ENCODE data around the gene DCDC1. TPM values are rescaled to one million over a fixed set of nuclear protein-coding genes. Genes with fewer than 3 reads are reported as not detected.

DCDC1 gene
- total RNA-seq, 1 experiment from 2014 or later, result 1.5 TPM

DNA sequence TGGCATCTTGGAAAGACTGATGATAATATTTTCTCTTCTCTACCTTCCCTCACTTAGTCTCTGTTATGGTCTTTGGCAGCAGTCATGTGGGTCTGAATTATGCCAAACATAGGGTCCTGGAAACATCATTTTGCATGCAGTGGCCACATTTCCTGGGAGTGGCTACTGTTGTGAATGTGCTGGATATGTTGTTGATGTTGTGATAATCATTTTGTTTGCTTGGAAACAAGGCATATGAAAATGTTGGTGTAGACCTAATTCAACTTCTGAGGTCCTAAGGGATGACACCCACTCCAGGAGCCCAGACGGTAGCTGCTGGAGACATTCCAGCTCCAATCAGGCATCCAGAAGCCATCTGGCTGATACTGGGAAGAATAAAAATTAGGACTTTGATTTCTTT lies 109.7 kb downstream of the DCDC1 start:
- no peaks in the 10 kb centered on the region for H3K9me3 ChIP-seq (ENCODE audit: control insufficient read depth in 1 of 2, insufficient read depth in 1 of 2, low read depth in 1 of 2, low read length in 2 of 2)
- TF ChIP-seq, protein P1, sequence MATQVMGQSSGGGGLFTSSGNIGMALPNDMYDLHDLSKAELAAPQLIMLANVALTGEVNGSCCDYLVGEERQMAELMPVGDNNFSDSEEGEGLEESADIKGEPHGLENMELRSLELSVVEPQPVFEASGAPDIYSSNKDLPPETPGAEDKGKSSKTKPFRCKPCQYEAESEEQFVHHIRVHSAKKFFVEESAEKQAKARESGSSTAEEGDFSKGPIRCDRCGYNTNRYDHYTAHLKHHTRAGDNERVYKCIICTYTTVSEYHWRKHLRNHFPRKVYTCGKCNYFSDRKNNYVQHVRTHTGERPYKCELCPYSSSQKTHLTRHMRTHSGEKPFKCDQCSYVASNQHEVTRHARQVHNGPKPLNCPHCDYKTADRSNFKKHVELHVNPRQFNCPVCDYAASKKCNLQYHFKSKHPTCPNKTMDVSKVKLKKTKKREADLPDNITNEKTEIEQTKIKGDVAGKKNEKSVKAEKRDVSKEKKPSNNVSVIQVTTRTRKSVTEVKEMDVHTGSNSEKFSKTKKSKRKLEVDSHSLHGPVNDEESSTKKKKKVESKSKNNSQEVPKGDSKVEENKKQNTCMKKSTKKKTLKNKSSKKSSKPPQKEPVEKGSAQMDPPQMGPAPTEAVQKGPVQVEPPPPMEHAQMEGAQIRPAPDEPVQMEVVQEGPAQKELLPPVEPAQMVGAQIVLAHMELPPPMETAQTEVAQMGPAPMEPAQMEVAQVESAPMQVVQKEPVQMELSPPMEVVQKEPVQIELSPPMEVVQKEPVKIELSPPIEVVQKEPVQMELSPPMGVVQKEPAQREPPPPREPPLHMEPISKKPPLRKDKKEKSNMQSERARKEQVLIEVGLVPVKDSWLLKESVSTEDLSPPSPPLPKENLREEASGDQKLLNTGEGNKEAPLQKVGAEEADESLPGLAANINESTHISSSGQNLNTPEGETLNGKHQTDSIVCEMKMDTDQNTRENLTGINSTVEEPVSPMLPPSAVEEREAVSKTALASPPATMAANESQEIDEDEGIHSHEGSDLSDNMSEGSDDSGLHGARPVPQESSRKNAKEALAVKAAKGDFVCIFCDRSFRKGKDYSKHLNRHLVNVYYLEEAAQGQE (IDR thresholded peaks at IDR 0.05; ENCODE audit: low read depth), result no peak
- TF ChIP-seq EZH2 (IDR thresholded peaks at IDR 0.05) (no peak), SIN3A (IDR thresholded peaks at IDR 0.05; ENCODE audit: low read depth) (no peak), POLR2AphosphoS5 (IDR thresholded peaks at IDR 0.05; ENCODE audit: low read depth, low read length) (no peak), EZH2phosphoT487 (IDR thresholded peaks at IDR 0.05; ENCODE audit: borderline replicate concordance) (no peak), ZNF274 (IDR thresholded peaks at IDR 0.05; ENCODE audit: low read depth, low read length) (no peak), FOSL1 (IDR thresholded peaks at IDR 0.05; ENCODE audit: low read depth) (no peak), POLR2A (IDR thresholded peaks at IDR 0.05; ENCODE audit: borderline replicate concordance, extremely low read depth, insufficient read depth, insufficient read length) (no peak), SP1 (IDR thresholded peaks at IDR 0.05; ENCODE audit: low read depth) (no peak), CBX3 (IDR thresholded peaks at IDR 0.05; ENCODE audit: low read depth) (no peak), EGR1 (IDR thresholded peaks at IDR 0.05; ENCODE audit: low read depth) (no peak), ZFX (IDR thresholded peaks at IDR 0.05) (no peak), RAD21 (IDR thresholded peaks at IDR 0.05; ENCODE audit: low read depth) (no peak)
- TF ChIP-seq, protein P2, sequence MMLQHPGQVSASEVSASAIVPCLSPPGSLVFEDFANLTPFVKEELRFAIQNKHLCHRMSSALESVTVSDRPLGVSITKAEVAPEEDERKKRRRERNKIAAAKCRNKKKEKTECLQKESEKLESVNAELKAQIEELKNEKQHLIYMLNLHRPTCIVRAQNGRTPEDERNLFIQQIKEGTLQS (IDR thresholded peaks at IDR 0.05), result no peak
- TF ChIP-seq, protein P3, sequence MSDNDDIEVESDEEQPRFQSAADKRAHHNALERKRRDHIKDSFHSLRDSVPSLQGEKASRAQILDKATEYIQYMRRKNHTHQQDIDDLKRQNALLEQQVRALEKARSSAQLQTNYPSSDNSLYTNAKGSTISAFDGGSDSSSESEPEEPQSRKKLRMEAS (IDR thresholded peaks at IDR 0.05), result no peak
- TF ChIP-seq, protein P4, sequence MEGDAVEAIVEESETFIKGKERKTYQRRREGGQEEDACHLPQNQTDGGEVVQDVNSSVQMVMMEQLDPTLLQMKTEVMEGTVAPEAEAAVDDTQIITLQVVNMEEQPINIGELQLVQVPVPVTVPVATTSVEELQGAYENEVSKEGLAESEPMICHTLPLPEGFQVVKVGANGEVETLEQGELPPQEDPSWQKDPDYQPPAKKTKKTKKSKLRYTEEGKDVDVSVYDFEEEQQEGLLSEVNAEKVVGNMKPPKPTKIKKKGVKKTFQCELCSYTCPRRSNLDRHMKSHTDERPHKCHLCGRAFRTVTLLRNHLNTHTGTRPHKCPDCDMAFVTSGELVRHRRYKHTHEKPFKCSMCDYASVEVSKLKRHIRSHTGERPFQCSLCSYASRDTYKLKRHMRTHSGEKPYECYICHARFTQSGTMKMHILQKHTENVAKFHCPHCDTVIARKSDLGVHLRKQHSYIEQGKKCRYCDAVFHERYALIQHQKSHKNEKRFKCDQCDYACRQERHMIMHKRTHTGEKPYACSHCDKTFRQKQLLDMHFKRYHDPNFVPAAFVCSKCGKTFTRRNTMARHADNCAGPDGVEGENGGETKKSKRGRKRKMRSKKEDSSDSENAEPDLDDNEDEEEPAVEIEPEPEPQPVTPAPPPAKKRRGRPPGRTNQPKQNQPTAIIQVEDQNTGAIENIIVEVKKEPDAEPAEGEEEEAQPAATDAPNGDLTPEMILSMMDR (IDR thresholded peaks at IDR 0.05 in 2 of 3, conservative IDR thresholded peaks at IDR 0.05 in 1 of 3; ENCODE audit: borderline replicate concordance in 1 of 3, insufficient read depth in 1 of 3, low read depth in 2 of 3, low read length in 2 of 3), result no peak
- H3K27me3 ChIP-seq (ENCODE audit: insufficient read depth, low read length), result no peaks in the 10 kb centered on the region
- intact Hi-C loops (cut with micrococcal nuclease), result no loop called here
- no peak for DNase-seq (ENCODE audit: low read depth, low spot score)
- BruUV-seq (replicated peaks), result no TSS peak
- H4K20me1 ChIP-seq (ENCODE audit: insufficient read depth), result no peaks in the 10 kb centered on the region
- H3K79me2 ChIP-seq (ENCODE audit: insufficient read depth, low read length), result no peaks in the 10 kb centered on the region
- H3K36me3 ChIP-seq (ENCODE audit: control insufficient read depth in 1 of 2, insufficient read depth in 2 of 2, low read length in 2 of 2), result no peaks in the 10 kb centered on the region
- ChIA-PET RAD21 (ENCODE audit: low non-redundant PET in 1 of 2, low total read pairs in 2 of 2, uncharacterized antibody in 2 of 2, unreplicated experiment in 2 of 2) (no interaction called here), POLR2A (no interaction called here), CTCF (no interaction called here)
- no peak for ATAC-seq
- no peak overlapping the region for H2AFZ ChIP-seq (ENCODE audit: low read depth, low read length, poor library complexity, severe bottlenecking)
- H3K9me2 ChIP-seq (ENCODE audit: insufficient read depth), result no peaks in the 10 kb centered on the region
- H3K9ac ChIP-seq (ENCODE audit: low read length), result no peak overlapping the region
- H3K4me3 ChIP-seq (replicated peaks in 1 of 2; ENCODE audit: low read depth in 1 of 2, low read length in 2 of 2), result no peak overlapping the region
- no peak overlapping the region for H3K27ac ChIP-seq (ENCODE audit: low read depth, low read length)
- H3K4me2 ChIP-seq (ENCODE audit: low read length), result no peak overlapping the region
- H3K4me1 ChIP-seq (ENCODE audit: control insufficient read depth in 1 of 2, insufficient read depth in 2 of 2, low read length in 2 of 2), result no peaks in the 10 kb centered on the region

Data from HCT116 (cell line).